Frontal cortex (tissue), 4 donors: ENCODE results near the gene ABCB1. TPM values are rescaled to one million over a fixed set of nuclear protein-coding genes. Genes with fewer than 3 reads are reported as not detected.

Experiments used
- DNase-seq, 2 donors: peaks; one replicate each; pipeline ENCODE4 v3.0.0; 2012; ENCODE audit warnings: low spot score in 2 of 2
- FAIRE-seq: peaks from 2 replicates; lab custom pipeline; 2012; peaks lifted over from hg19 to GRCh38; lab: Jason Lieb, UNC
- total RNA-seq: library from RNA; depleted of rRNA; stranded (reverse); fragments of >200 nt; gene quantifications from one replicate; pipeline ENCODE4 v1.2.3, GENCODE V29; 2014
- donor health status: control.
- donor health status: control.
- donor health status: control.

Gene ABCB1
- total RNA-seq, 1 donor from 2014 or later, result 6.5 TPM

- DNase-seq, result no peak
- FAIRE-seq, result no peak
Observed at GRCh38 chr7:87518735-87519134, 81.9 kb downstream of the ABCB1 start.

- no peak for FAIRE-seq
- no peak for DNase-seq
Observed at GRCh38 chr7:87517891-87518290, 82.8 kb downstream of the ABCB1 start.

DNA sequence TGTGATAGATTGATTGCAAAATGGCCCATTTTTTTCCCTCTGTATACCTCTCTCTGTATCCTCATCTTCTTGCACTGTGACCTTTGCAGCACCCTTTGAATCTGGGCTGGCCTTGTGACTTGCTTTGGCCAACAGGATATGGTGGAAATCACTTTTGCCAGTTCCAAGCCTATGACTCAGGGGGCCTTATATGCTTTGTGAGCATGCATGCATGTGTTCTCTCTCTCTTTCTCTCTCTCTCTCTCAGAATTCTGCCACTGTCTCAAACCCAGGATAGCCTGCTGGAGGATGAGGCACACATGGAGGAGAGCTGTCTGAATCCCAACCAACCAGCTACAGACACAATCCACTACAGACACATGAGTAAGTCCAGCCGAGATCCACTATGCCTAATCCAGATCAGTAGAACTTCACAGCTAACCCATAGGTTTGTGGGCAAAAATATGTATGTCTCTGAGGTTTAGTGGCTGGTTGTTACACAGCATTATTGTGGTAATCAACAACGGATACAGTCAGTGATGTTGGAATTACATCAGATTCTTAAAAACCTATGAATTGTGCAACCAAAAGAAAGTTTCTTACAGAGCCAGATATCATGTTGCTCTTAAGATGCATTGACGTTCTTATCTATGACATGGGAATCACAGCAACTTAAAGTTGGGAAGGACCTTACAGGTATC, 83.4 kb downstream of the ABCB1 start:
- no peak for FAIRE-seq

GRCh38 chr7:87513735-87514335, 86.8 kb downstream of the ABCB1 start:
- FAIRE-seq (no peak), DNase-seq (no peak)

More for the DNA sequence above, 83.4 kb downstream of the ABCB1 start:
- DNase-seq, result no peak

DNA sequence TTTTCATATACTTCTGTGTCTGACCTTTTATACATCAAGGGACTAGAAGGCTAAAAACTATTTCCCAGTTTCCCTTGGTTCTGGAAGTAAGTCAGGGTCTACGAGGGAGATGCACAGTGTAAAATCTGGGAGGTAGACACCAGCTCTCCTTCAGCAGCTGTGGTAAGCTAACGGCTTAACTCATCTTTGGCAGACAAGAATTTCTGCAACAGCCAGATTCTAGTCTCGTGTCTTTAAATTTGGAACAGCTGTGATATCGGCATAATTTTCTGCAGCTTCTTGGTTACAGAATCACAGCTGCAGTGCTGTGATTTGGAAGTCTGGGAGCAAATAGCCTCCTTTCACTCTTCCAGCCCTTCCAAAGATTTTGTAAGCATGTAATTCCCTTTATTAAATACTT, 87.8 kb downstream of the ABCB1 start:
- no peak for DNase-seq
- FAIRE-seq, result no peak

DNA sequence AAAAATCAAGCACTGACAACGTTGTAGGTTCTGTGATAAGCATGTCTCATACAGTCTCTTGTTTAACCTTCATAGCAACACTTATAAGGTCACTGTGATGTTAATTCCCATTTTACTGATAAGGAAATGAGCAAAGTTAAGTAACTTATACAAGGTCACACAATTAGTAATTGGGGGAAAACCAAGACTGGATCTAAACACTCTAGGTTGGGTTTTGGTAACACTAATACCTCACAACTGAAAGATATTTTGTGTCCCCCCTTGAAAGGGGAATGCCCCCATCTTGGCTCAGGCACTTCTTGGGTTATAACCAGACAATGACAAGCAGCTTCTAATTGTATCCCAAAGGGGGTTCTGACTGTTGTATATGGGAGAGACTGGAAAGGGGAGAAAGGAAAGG, 89.2 kb downstream of the ABCB1 start:
- FAIRE-seq (no peak), DNase-seq (no peak)

DNA sequence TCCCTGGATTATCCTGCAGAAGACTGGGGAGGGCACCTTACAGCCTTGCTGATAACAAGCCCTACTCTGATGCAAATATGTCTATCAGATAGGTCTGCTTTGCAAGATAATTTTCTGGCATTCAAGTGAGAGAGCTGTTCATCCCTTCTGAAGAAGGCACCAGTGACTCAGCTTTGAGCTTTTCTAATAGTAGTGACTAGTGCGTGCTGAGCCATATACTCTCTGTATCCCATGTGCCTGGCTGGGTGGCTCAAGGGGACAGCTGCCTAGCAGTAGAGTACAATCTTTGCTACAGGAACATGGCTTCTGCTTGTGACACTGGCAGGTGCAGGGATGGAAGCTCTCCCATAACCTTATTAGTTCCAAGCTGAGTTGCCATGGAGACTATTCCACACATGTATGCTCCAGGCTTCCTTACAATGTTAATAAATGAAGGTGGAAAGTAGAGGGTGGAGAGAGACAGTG, 90.2 kb downstream of the ABCB1 start:
- DNase-seq, result no peak
- no peak for FAIRE-seq

- no peak for FAIRE-seq
- no peak for DNase-seq
Observed at GRCh38 chr7:87507446-87507845, 93.2 kb downstream of the ABCB1 start.

DNA sequence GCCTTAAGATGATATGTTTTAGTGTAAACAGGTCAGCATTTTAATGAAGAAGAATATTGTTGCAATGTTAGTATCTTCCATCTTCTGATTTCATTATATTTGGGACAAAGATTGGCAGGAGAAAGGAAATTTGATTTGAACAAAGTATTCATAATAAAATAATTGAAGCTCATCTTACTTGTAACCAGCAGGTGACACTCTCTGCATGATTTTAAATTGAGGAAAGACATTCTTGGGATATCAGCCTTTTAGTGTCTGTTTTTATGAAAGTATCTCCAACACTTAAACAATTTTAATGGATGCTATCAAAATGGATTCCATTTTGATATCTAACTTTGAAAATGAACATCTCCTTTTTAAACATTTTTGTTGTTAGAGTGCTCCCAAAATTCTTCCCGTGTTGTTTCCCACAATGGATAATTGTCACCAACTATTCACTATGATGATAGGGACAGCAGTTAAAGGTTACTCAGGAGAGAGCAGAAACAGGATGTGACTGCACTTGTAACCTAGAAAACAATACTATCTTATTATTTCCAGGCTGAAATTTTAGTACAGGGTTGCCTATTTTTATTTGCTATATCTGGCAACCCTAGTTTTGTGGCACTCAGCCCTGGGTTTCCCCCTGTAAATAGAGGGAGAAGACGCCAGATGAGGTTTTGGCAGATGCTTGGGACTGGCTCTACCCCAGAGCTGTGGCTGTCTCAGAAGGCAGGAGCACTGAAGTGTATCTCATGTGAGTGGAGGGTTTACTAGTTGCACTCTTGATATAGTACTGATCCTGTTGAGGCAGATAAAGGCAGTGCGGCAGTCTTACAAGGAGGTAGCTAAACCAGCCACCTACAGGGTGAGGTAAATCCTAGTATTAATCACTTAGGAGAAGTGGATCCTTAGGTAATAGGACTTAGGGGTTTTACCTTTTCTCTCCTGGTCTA, 94.2 kb downstream of the ABCB1 start:
- FAIRE-seq (peak; percentile 28), DNase-seq (no peak)

GRCh38 chr7:87505557-87506245, 95.0 kb downstream of the ABCB1 start:
- FAIRE-seq, result no peak
- DNase-seq, result no peak

DNA sequence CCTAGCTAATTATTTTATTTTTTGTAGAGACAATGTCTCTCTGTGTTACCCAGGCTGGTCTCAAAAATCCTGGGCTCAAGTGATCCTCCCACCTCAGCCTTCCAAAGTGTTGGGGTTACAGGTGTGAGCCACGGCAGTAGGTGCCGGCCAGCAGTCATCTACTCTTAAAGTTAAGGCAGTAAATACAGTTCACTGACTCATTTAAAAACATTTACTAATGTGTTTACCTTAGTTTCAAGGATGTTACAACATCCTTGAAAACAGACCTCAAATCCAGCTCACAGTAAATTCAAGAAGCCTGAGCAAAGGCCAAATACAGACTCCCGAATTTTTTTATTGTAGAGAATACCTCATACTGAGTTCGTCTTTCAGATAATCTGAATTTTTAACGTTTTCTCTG, 95.6 kb downstream of the ABCB1 start:
- FAIRE-seq (no peak), DNase-seq (no peak)

- DNase-seq, result no peak
- no peak for FAIRE-seq
Observed at GRCh38 chr7:87499494-87499893, 101.2 kb downstream of the ABCB1 start.

DNA sequence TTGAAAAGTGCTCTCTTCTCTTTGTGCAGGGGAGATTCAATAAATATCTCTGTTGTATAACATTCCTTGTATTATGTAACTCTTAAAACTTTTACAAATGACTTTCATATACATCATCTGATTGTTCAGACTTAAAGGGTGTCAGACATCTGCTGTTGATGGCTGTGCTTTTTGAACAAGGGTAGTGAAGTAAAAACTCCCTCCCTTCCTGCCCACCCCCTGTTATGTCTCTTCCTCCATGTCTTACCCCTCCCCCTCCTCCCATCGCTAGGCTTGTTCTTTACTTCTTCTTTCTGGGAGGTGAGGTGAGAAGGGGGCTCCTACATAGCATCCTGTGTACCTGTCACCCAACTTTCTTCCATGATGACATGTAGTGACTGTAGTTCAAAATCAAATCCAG, 101.8 kb downstream of the ABCB1 start:
- DNase-seq (no peak), FAIRE-seq (no peak)

DNA sequence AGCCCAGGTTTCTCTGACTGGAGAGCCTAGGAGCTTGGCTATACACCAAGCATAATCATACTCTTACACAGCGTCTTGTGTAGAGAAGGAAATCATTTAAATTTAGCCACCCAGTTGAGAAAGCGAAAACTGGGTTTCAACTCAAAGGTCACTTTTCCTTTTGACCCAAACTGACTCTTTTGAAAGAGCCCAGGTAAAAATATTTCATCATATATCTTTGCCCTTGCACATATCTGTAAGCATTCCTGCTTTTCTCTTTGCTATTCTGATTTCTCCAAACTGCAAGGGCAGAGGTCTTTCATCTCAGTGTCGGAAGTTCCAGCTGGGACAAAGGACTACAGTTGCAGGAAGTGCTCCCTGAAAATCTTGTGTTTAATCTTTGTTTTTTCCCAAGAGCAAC, 103.2 kb downstream of the ABCB1 start:
- FAIRE-seq (no peak), DNase-seq (no peak)

GRCh38 chr7:87495366-87495765, 105.3 kb downstream of the ABCB1 start:
- FAIRE-seq, result no peak

DNA sequence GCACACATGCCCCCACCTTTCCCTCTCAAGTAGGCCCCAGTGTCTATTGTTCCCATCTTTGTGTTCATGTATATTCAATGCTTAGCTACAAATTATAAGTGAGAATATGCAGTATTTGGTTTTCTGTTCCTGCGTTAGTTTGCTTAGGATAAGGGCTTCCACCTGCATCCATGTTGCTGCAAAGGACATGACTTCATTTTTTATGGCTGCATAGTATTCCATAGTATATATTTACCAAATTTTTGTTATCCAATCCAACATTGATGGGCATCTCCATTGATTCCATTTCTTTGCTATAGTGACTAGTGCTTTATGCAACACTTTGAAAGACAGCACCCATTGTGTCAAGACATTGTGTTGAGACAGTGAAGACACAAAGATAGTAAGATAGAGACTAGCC, 106.2 kb downstream of the ABCB1 start:
- FAIRE-seq, result no peak
- no peak for DNase-seq

More at GRCh38 chr7:87495366-87495765, 105.3 kb downstream of the ABCB1 start:
- DNase-seq, result no peak

DNA sequence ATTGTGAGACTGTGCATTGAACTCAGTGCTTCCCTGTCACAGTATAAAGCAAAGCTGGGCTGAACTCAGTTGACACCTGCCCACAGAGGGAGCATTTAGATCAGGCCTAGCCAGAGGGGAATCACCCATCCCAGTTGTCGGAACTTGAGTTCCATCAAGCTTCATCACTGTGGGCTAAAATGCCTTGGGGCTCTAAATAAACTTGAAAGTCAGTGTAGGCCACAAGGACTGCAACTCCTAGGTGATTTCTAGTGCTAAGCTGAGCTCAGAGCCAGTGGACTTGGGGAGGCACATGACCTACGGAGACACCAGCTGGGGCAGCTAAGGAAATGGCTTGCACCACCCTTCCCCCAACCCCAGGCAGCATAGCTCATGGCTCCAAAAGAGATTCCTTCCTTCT, 117.6 kb downstream of the ABCB1 start:
- no peak for FAIRE-seq
- no peak for DNase-seq

- no peak for DNase-seq
- no peak for FAIRE-seq
Observed at GRCh38 chr7:87482115-87482514, 118.6 kb downstream of the ABCB1 start.

DNA sequence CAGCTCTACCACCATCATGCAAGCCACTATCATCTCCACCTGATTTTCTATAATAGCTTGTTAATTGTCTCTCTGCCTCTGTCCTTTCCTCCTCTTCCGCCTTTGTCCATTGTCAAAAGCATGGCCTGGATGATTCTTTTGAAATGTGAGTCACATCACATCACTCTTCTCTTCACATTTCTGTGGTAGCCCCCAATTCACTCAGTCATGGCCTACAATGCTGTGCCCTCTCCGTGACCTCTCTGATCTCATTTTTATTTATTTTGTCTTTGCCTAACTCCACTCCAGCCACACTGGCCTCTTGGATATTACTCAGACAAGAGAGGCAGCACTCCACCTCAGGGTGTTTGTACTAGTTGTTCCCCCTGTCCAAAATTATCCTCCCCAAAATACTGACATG, 120.3 kb downstream of the ABCB1 start:
- no peak for FAIRE-seq
- no peak for DNase-seq

DNA sequence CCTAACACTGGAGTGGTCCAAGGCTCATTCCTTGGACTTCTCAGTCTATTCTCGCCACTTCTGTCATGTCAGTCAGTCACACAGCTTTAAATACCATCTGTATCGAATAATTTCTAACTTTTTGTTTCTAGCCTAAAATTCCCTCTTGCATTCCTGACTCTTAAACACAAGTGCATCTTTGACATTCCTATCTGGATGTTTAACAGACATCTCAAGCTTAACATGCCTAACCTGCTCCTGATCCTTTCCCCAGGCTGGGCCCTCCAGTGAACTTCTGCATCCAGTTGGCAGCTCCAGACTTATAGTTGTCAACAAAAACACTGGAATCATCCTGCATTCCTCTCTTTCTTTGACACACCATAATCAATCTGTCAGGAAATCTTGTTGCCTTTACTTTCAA, 120.7 kb downstream of the ABCB1 start:
- DNase-seq (no peak), FAIRE-seq (no peak)
